ENCODE results near the gene RTN4R. TPM values are rescaled to one million over a fixed set of nuclear protein-coding genes. Genes with fewer than 3 reads are reported as not detected.
"Not testable (repeated sequence)": the region's sequence is repeated elsewhere in the genome, so short reads cannot be mapped to it uniquely, and the experiment has no call there.

Gene RTN4R
- total RNA-seq, 1 donor from 2014 or later, result 9.8 TPM

GRCh38 chr22:20267441-20268278 lies 458 bp downstream of the RTN4R start:
- H3K27me3 ChIP-seq, result no peaks in the 10 kb centered on the region
- no peak overlapping the region for H3K27ac ChIP-seq
- ATAC-seq (peak; percentile 4), DNase-seq (peak; percentile 82)
- TF ChIP-seq, protein P1, sequence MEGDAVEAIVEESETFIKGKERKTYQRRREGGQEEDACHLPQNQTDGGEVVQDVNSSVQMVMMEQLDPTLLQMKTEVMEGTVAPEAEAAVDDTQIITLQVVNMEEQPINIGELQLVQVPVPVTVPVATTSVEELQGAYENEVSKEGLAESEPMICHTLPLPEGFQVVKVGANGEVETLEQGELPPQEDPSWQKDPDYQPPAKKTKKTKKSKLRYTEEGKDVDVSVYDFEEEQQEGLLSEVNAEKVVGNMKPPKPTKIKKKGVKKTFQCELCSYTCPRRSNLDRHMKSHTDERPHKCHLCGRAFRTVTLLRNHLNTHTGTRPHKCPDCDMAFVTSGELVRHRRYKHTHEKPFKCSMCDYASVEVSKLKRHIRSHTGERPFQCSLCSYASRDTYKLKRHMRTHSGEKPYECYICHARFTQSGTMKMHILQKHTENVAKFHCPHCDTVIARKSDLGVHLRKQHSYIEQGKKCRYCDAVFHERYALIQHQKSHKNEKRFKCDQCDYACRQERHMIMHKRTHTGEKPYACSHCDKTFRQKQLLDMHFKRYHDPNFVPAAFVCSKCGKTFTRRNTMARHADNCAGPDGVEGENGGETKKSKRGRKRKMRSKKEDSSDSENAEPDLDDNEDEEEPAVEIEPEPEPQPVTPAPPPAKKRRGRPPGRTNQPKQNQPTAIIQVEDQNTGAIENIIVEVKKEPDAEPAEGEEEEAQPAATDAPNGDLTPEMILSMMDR (IDR thresholded peaks at IDR 0.05), result no peak
- peaks cover 5% of the 10 kb centered on the region for H3K4me1 ChIP-seq
- H3K36me3 ChIP-seq, result no peaks in the 10 kb centered on the region
- intact Hi-C loops (cut with DNase I), result no loop called here
- peak overlapping the region; percentile 56 for H3K4me3 ChIP-seq
- H3K9me3 ChIP-seq, result no peaks in the 10 kb centered on the region

- DNase-seq; intact Hi-C loops (cut with DNase I); H3K27ac ChIP-seq; ATAC-seq; H3K27me3 ChIP-seq; H3K4me1 ChIP-seq; H3K36me3 ChIP-seq; H3K9me3 ChIP-seq: not testable (repeated sequence)
- peak overlapping the region; percentile 56 for H3K4me3 ChIP-seq
Measured at GRCh38 chr22:20266667-20267440, 1.3 kb downstream of the RTN4R start.

GRCh38 chr22:20265772-20266666 lies 2.1 kb downstream of the RTN4R start:
- H3K4me3 ChIP-seq; H3K9me3 ChIP-seq; H3K36me3 ChIP-seq; intact Hi-C loops (cut with DNase I); H3K27me3 ChIP-seq; H3K27ac ChIP-seq; DNase-seq; ATAC-seq; H3K4me1 ChIP-seq: not testable (repeated sequence)

GRCh38 chr22:20264614-20265452 lies 3.3 kb downstream of the RTN4R start:
- DNase-seq, result no peak

DNA sequence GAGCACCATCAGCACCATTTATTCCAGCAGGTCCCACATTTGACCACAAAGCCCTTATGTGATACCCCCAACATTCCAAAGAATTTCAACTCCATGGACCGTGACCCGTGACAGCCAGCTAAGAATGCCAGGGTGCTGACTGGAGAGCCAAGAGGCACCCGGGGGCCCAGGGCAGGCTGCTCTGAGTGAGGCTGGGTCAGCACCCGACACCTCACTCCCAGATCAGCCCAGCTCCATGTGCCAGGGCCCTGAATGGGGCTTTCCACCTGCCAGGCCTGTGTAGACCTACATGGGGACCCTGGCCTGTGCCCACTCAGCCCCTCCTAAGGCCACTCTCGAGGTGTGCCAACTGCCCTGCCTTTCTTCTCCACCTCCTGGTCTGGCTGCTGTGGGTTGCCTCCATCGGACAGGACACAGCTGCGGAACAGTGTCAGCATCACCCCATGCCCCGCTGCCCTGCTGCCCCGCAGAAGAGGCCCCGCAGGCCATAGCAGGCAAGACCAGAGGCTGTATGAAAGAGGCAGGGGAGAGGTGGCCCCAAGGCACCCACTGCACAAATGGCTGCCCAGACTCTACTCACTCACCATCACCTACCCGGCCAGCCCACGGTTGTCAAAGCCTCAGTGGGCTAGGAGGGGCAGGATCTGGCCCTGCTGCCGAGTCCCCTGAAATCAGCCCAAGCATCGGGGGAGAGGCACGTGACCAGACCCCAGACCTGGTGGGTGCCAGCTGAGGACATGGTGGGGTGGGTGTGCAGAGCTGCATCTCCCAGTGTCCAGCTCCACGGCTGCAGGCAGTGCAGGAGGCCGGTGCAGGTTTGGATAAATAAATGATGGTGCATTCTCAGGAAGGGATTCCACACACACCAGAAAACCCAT lies 4.5 kb downstream of the RTN4R start:
- H3K27me3 ChIP-seq; H3K36me3 ChIP-seq; H3K27ac ChIP-seq; intact Hi-C loops (cut with DNase I); H3K4me3 ChIP-seq; H3K9me3 ChIP-seq; ATAC-seq; DNase-seq; H3K4me1 ChIP-seq: not testable (repeated sequence)

More at GRCh38 chr22:20264614-20265452, 3.3 kb downstream of the RTN4R start:
- TF ChIP-seq, protein P1 (IDR thresholded peaks at IDR 0.05), result no peak
- Histone ChIP-seq H3K4me3 (no peak overlapping the region), H3K4me1 (peaks cover 5% of the 10 kb centered on the region), H3K27ac (no peak overlapping the region), H3K27me3 (no peaks in the 10 kb centered on the region), H3K9me3 (no peaks in the 10 kb centered on the region), H3K36me3 (no peaks in the 10 kb centered on the region)
- no peak for ATAC-seq
- intact Hi-C loops (cut with DNase I), result no loop called here

- peaks cover 5% of the 10 kb centered on the region for H3K4me1 ChIP-seq
- intact Hi-C loops (cut with DNase I), result no loop called here
- no peaks in the 10 kb centered on the region for H3K27me3 ChIP-seq
- no peak overlapping the region for H3K4me3 ChIP-seq
- ATAC-seq (no peak), DNase-seq (no peak)
- TF ChIP-seq, protein P1 (IDR thresholded peaks at IDR 0.05), result no peak
- H3K9me3 ChIP-seq, result no peaks in the 10 kb centered on the region
- no peaks in the 10 kb centered on the region for H3K36me3 ChIP-seq
- H3K27ac ChIP-seq, result no peak overlapping the region
Measured at GRCh38 chr22:20262582-20263147, 5.5 kb downstream of the RTN4R start.

All from upper lobe of right lung (tissue), 1 donor.